GM19193 (cell line): ENCODE results near the gene NDUFA3.

Experiments used
- POLR2A ChIP-seq: IDR thresholded peaks from 4 replicates; pipeline ENCODE4 v1.6.1; 2011; ENCODE audit not compliant: insufficient read depth, insufficient read length; ENCODE audit errors: extremely low read depth

NDUFA3 gene

DNA sequence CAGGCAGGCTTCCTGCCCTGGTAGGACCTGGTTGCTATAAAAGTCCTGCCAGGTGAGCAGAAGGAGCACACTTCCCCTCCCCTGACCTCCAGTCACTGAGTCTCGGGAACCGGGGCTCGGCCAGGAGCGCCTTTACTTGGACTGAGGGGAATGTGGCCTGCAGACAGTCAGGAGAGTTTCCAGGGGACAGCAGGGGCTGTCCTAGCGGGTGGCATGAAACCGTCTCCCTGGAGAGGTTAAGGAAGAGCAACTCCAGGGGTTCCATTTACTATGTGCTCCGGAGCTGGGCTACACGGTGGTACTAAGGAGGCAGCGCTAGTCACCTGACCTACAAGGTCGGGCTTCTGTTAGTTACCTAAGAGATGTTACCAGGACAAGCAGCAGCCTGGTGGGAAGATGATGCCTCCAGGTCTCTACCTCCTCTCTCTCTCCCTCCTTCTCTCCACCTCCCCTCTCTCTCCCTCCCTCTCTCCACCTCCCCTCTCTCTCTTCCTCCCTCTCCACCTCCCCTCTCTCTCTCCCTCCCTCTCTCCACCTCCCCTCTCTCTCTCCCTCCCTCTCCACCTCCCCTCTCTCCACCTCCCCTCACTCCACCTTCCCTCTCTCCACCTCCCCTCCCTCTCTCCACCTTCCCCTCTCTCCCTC lies 30.8 kb downstream of the NDUFA3 start:
- no peak for TF ChIP-seq POLR2A

DNA sequence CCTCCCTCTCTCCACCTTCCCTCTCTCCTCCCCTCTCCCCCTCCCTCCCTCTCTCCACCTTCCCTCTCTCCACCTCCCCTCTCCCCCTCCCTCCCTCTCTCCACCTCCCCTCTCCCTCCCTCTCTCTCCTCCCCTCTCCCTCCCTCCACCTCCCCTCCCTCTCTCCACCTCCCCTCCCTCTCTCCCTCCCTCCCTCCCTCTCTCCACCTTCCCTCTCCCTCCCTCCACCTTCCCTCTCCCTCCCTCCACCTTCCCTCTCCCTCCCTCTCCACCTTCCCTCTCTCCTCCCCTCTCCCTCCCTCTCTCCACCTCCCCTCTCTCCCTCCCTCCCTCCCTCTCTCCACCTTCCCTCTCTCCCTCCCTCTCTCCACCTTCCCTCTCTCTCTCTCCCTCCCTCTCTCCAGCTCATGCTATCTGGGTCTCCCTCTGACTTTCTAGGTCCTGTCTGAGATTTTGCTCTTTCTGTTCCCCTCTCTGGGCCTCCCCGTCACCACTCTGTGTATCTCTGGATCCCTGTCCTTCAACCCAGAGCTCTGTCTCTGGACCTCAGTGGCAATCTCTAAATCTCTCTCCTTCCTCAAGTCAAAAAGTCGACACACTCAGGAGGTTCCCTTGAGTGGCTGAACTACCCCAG lies 31.4 kb downstream of the NDUFA3 start:
- TF ChIP-seq POLR2A: no peak

DNA sequence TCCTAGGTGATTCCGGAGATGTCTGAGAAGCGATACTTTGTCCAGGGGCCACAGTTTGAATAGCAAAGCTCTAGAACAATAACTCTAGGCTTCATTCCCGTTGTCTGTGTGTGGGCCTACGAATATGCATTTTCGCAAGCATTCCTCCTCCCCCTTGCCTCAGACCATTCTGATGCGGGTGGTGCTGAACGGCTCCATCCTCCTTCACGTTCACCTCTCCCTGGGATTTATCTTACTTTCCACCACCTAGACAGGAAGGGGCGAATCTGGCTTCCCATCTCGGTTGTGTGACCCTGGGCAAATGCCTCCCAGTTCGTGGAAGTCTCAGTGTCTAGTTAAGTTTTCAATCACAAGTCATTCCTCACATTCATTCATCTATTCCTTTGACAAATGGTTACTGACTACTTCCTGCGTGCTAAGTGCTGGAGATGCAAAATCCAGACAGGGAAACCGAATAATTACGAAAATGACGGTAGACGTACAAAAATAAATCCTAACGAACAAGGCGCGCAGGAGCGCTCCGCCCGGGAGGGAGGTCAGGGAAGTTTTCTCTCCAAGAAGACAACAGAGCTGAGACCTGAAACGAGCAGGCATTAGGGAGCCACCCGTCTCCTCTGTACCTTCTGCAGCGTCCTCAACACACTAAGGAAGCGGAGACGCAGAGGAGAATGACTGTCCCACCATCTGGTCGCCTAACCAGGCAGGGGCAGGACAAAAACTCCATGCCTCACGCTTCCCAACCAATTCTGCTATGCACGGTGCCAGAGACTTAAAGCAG lies 33.6 kb downstream of the NDUFA3 start:
- no peak for TF ChIP-seq POLR2A

DNA sequence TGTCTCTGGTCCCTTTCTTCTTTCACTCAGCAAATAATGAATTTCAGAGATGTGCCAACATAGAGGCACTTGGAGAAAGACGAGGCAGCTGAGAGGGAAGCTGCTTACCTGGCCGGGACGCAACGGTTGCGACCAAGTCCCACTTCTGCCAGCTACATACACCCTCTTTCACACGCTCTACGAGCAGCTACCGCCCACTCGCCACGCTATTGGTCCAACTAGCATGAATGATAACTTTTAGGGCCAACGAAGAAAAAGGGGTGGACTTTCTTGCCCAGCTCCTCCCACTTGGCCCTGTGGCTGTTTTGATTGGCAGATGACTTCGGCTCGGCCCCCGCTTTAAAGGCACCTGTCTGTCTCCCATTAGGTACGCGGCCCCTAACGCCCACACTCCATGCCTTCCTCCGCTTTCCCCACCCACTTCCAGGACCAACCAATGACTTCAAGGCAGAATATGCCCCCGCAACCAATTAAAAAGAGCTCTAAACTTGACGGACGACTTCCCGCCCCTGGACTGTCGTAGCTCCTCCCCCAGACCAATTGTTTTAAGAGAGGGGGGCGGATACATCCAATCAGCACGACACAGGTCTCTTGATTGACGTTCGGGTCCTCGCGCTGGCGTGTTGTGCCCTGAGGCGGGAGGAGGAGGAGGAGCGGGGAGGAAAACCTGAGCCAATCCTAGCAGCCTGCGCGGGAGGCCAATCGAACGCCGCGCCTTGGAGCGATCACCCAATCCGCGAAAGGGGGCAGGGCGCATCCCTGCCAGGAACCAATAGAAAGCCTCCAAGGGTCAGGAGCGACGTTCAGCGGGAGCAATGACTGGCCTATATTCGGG lies 34.4 kb downstream of the NDUFA3 start:
- peak; percentile 79 for TF ChIP-seq POLR2A

DNA sequence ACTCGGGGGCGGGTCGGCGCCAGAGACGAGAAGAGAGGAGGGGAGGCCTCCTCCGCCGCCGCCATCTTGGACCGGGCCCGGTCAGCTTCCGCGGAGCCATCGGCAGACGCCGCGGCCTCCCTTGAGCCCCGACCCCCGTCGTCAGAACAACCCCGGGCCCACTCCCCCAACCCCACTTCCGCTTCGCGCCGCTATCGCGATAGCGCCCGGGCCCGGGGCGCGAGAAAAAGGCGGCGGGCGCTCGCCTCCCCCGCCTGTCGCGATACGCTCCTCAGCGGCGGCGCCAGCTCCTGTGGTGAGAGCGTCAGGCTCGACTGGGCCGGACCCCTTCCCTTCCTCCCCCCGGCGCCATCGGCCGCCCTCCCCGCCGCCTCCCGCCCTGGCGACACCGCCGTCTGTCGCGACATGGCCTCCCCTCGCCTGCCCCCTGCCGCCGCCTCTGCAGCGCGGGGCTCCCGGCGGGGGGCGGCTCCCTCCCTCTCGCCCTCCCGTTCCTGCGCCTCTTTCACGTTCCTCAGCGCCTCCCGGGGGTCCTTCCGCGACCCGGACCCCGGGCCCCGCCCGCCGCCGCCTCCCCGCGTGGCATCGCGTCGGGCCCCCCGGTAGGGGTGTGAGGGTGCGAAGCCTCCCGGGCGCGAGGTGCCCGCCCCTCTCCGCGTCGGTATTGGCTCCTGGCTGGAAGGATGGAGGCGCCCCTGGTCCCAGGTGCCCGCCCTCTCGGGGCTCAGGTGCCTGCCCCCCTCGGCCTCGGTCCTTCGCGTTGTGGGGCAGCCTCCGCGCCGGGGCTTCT lies 35.2 kb downstream of the NDUFA3 start, which contains the start of gene CNOT3:
CNOT3 (plus strand) TSS at position 64 of the 790 bp plus-strand sequence. CDS start 5,217 bp downstream, outside the sequence.
- TF ChIP-seq POLR2A: peak; percentile 84

DNA sequence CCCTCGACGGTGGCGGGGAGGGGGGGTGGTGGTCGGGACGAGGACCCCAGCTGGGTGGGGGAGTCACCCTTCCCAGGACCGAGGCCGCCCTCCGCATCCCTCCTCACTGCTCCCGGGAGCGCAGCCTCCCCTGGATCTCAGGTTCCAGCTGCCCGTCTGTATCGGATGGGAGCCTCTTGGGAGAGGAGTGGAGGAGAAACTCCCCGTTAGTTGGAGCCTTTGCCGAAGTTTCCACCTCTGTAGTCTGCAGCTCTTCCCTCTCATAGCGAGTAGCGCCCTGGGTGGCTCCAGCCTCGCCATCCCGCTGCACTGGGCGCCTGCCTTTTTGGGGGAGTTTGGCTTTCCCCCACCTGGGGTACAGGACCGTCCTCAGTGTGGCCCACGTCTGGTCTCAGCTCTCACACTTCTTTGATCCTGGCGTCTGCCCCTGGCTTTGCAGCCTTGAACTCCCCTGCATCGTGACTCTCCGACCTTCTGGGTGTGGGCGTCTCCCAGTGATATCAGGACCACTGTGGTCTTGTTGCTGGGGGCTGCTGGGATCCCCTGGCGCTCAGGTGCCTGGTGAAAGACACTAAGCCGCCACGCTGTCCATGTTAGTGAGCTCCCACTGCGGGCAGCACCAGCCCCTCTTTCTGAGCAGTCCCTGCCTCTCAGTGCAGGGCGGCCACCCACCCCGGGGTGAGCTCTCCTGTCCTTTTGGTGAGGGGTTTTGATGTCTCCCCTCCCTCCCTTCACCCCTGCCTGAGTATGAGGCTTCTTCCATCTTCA lies 36.0 kb downstream of the NDUFA3 start:
- TF ChIP-seq POLR2A: no peak

DNA sequence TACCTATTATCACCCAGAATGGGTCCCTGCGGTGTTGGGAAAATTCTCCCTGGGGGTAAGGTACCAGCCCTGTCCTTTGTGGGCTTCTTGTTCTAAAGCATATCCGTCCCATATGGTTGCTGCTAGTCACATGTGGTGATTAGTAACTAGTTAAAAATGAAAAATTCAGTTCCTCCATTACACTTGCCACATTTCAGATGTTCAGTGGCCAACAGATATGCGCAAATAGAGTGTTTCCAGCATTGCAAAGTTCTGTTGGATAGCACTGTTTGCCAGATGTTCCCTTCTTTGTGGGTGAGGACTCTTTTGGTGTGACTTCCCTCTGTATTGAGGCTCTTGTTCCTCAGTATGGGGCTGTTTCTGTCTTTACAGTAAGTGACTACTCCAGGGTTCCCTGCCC lies 38.7 kb downstream of the NDUFA3 start:
- no peak for TF ChIP-seq POLR2A

DNA sequence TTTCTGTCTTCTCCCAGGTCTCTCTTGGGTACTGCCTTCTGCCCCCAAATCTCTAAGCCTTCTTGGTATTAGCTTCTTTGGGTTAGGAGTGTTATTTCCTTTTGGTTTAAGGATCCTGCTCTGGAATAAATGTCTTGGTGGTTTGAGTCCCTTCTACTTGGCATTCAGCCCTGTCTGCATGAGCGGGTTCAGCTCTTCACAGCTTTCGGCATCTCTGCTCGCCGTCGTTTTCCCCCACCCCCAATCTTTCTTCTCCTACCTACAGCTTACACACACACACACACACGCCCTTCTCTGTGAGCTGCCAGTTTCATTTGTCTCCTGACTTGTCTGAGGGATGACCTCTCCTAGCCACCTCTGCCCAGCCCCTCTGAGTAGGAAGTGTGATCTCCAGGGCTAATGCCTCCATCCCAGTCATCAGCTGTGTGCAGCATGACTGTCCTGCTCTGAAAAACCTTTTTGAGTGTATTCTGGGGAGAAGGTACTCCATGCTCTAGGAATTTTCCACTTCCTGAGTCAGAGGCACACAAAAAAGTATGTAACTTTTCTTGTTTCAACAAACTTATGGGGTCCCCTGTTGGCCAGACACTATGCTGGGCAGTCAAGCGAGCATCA lies 39.6 kb downstream of the NDUFA3 start:
- TF ChIP-seq POLR2A: no peak

DNA sequence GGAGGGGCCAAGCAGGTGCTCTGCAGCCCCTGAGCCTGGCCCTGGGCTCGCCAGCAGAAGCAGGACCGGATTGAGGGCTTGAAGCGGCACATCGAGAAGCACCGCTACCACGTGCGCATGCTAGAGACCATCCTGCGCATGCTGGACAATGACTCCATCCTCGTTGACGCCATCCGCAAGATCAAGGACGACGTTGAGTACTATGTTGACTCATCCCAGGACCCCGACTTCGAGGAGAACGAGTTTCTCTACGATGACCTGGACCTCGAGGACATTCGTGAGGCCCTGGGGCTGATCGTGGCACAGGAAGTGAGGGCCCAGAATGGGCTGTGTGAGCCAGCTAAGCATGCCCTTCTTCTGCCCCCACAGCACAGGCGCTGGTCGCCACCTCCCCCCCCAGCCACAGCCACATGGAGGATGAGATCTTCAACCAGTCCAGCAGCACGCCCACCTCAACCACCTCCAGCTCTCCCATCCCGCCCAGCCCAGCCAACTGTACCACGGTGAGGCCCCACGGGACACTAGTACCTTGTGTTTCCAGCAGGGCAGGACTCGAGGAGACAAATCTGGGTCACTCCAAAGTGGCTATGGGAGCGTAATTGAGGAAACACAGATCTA lies 43.0 kb downstream of the NDUFA3 start:
- TF ChIP-seq POLR2A: no peak

DNA sequence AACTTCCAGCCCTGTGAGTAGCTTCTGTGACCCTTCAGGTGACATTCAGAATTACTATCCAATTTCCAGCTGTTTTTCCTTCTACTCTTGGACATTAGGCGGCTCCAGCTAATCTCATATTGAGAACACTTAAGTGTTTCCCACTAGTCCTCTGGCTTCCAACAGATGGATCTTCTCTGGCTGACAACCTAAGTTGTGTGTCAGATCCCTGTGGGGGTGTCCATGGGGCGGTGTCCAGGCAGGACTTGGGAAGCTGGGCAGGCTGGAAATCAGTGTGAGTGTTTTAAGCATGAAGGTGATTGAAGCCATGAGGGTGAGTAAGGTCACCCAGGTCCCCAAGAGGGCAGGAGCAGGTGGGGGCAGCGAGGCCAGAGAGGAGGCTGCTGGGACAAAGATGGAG lies 45.0 kb downstream of the NDUFA3 start:
- TF ChIP-seq POLR2A: no peak

DNA sequence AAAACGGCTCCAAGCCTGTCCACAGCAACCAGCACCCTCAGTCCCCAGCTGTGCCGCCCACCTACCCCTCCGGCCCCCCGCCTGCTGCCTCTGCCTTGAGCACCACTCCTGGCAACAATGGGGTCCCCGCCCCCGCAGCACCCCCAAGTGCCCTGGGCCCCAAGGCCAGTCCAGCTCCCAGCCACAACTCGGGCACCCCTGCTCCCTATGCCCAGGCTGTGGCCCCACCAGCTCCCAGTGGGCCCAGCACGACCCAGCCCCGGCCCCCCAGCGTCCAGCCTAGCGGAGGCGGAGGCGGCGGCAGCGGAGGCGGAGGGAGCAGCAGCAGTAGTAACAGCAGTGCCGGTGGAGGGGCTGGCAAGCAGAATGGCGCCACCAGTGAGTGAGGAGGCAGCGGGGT lies 45.5 kb downstream of the NDUFA3 start:
- TF ChIP-seq POLR2A: no peak

DNA sequence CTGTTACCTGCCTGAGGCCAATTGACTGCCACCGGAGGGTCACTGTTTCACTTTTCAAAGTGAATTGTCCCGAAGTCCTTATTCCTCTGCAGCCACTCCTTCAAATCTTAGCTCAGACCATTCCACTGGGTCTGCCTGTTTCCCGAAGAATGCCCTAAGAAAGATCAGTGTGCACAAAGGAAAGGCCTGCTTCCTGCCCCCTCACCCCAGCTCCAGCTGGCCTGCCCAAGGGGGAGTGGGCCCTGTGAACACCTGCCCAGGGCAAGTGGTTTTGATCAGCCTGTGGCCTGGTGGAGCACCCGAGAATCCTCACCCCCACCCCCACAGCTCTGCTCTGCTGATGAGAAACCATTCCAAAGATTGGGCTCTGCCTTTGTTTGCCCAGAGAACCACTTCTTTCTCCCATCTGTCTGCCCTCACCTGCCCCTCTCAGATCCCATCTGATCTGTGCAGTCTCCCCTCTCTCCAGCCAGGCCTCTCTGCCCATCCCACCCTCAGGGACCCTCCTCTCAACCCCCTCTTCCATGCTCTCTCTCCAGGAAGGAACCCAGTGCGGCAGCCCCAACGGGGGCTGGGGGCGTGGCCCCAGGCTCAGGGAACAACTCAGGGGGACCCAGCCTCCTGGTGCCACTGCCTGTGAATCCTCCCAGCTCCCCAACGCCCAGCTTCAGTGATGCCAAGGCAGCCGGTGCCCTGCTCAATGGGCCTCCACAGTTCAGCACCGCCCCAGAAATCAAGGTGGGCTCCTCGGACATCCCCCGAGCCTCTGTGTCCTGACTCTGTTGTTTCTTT lies 46.6 kb downstream of the NDUFA3 start:
- no peak for TF ChIP-seq POLR2A
